Measurements from ENCODE around the gene VAMP1. TPM values are rescaled to one million over a fixed set of nuclear protein-coding genes. Genes with fewer than 3 reads are reported as not detected.

Gene VAMP1
- total and polyA plus RNA-seq, 2 of the 4 experiments (the other 2 are of a cell fraction): 7.2 to 21.9 TPM

DNA sequence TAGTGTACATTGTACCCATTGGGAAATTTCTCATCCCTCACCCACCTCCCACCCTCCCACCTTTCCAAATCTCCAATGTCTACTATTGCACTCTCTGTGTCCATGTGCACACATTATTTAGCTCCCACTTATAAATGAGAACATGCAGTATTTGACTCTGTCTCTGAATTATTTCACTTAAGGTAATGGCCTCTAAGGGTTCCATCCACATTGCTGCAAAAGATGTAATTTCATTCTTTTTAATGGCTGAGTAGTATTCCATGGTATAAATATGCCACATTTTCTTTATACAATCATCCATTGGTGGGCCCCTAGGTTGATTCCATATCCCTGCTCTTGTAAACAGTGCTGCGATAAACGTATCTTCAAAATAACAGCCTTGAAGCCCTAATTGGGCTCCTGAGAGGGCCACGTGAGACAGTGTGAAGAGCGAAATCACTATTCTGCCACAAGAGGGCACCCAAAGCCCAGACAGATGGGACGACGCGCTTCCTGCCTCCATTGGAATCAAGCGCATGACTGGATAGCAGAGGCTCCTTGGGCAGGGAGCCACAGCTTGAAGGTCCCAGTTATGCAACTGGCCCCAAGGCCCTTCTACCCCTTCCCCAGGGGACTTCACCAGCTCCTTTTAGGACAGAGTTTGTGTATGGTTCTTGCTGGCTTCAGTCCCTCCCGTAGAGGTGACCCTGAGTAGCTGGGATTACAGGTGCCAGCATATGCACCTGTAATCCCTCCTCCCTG is 47.0 kb downstream of the VAMP1 start:
- H3K4ac ChIP-seq (ENCODE audit: low read depth, low read length): no peak overlapping the region
- no peak overlapping the region for H2BK15ac ChIP-seq (ENCODE audit: low read depth, low read length)
- H3K79me1 ChIP-seq (ENCODE audit: low read depth in 1 of 2, low read length in 2 of 2): no peaks in the 10 kb centered on the region
- no peak overlapping the region for H2BK20ac ChIP-seq (ENCODE audit: low read depth, low read length)
- intact Hi-C loops (cut with micrococcal nuclease): loop anchor here (1.0 to 2.0 kb wide), 6 partner anchors 42 to 133 kb away; partner anchors contain the start of genes GAPDH and IFFO1
- H3K4me2 ChIP-seq (ENCODE audit: low read depth, low read length): no peak overlapping the region
- no peak overlapping the region for H3K56ac ChIP-seq (ENCODE audit: extremely low read depth, insufficient read depth, low read length)
- no peak overlapping the region for H3K27ac ChIP-seq (ENCODE audit: insufficient read depth, low read length)
- no TSS peak for BruUV-seq (replicated peaks)
- no peak overlapping the region for H4K91ac ChIP-seq (ENCODE audit: insufficient read depth, low read depth, low read length)
- H3K14ac ChIP-seq (replicated peaks; ENCODE audit: low read depth, low read length): no peak overlapping the region
- no peaks in the 10 kb centered on the region for H3K27me3 ChIP-seq (ENCODE audit: control insufficient read depth, insufficient read depth, low read length)
- no peak overlapping the region for H3K4me3 ChIP-seq (ENCODE audit: insufficient read depth, low read depth, low read length)
- no peak overlapping the region for H3K9ac ChIP-seq (ENCODE audit: low read depth, low read length)
- peak overlapping the region; percentile 16 for H2AFZ ChIP-seq (replicated peaks; ENCODE audit: low read length, poor library complexity)
- peak; percentile 99 for ATAC-seq (ENCODE audit: low read depth)
- H4K5ac ChIP-seq (ENCODE audit: low read depth, low read length): no peak overlapping the region
- dilution Hi-C loops (cut with HindIII; ENCODE audit: low sequenced_read_pairs, unreplicated experiment): no loop called here
- 0 out of 4 replicates have a peak overlapping the region, but pooled peaks of 1 of the 2 experiments have one; percentile 3 for H4K8ac ChIP-seq (ENCODE audit: low read depth in 2 of 2, low read length in 2 of 2)
- H3K18ac ChIP-seq (ENCODE audit: low read depth, low read length): no peak overlapping the region
- no peaks in the 10 kb centered on the region for H3K4me1 ChIP-seq (ENCODE audit: control insufficient read depth, insufficient read depth, low read length)
- H2BK120ac ChIP-seq (ENCODE audit: low read depth, low read length): no peak overlapping the region
- no peak overlapping the region for H3K23ac ChIP-seq (ENCODE audit: low read depth, low read length)
- no peak overlapping the region for H2BK5ac ChIP-seq (ENCODE audit: low read depth, low read length, poor library complexity, severe bottlenecking)
- TF ChIP-seq RAD21 (IDR thresholded peaks at IDR 0.05; ENCODE audit: low read length) (peak; percentile 97), MAZ (IDR thresholded peaks at IDR 0.05; ENCODE audit: borderline replicate concordance, low read depth, low read length) (peak; percentile 28; the same call in 1 of the 2 replicates), RFX5 (IDR thresholded peaks at IDR 0.05; ENCODE audit: low read depth, low read length) (no peak), CEBPB (IDR thresholded peaks at IDR 0.05; ENCODE audit: low read depth, low read length) (peak; percentile 75), MAFK (IDR thresholded peaks at IDR 0.05; ENCODE audit: low read depth, low read length) (no peak), FOS (IDR thresholded peaks at IDR 0.05; ENCODE audit: low read depth, low read length) (no peak), CHD1 (IDR thresholded peaks at IDR 0.05; ENCODE audit: low read depth, low read length) (no peak), SMC3 (IDR thresholded peaks at IDR 0.05; ENCODE audit: low read depth, low read length) (peak; percentile 94), BHLHE40 (IDR thresholded peaks at IDR 0.05; ENCODE audit: low read depth, low read length) (peak; percentile 91), MXI1 (IDR thresholded peaks at IDR 0.05; ENCODE audit: borderline replicate concordance, low read depth, low read length) (peak; percentile 56; the same call in 1 of the 2 replicates), POLR2A (IDR thresholded peaks at IDR 0.05; ENCODE audit: low read depth, low read length) (peak; percentile 54; the same call in 1 of the 2 replicates)
- TF ChIP-seq, protein P1, sequence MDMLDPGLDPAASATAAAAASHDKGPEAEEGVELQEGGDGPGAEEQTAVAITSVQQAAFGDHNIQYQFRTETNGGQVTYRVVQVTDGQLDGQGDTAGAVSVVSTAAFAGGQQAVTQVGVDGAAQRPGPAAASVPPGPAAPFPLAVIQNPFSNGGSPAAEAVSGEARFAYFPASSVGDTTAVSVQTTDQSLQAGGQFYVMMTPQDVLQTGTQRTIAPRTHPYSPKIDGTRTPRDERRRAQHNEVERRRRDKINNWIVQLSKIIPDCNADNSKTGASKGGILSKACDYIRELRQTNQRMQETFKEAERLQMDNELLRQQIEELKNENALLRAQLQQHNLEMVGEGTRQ (IDR thresholded peaks at IDR 0.05; ENCODE audit: low read depth, low read length): peak; percentile 87
- TF ChIP-seq, protein P2, sequence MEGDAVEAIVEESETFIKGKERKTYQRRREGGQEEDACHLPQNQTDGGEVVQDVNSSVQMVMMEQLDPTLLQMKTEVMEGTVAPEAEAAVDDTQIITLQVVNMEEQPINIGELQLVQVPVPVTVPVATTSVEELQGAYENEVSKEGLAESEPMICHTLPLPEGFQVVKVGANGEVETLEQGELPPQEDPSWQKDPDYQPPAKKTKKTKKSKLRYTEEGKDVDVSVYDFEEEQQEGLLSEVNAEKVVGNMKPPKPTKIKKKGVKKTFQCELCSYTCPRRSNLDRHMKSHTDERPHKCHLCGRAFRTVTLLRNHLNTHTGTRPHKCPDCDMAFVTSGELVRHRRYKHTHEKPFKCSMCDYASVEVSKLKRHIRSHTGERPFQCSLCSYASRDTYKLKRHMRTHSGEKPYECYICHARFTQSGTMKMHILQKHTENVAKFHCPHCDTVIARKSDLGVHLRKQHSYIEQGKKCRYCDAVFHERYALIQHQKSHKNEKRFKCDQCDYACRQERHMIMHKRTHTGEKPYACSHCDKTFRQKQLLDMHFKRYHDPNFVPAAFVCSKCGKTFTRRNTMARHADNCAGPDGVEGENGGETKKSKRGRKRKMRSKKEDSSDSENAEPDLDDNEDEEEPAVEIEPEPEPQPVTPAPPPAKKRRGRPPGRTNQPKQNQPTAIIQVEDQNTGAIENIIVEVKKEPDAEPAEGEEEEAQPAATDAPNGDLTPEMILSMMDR (conservative IDR thresholded peaks at IDR 0.05; ENCODE audit: low read depth, low read length): peak; percentile 96
- TF ChIP-seq, protein P3, sequence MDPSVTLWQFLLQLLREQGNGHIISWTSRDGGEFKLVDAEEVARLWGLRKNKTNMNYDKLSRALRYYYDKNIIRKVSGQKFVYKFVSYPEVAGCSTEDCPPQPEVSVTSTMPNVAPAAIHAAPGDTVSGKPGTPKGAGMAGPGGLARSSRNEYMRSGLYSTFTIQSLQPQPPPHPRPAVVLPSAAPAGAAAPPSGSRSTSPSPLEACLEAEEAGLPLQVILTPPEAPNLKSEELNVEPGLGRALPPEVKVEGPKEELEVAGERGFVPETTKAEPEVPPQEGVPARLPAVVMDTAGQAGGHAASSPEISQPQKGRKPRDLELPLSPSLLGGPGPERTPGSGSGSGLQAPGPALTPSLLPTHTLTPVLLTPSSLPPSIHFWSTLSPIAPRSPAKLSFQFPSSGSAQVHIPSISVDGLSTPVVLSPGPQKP (IDR thresholded peaks at IDR 0.05; ENCODE audit: borderline replicate concordance, low read depth, low read length): no peak
- in situ Hi-C loops (cut with MboI; ENCODE audit: low sequenced_read_pairs): loop anchor here (5.0 kb wide), 2 partner anchors 39 to 119 kb away; no protein-coding TSS in a partner anchor
- peaks cover 7% of the 10 kb centered on the region; the same call in 1 of the 2 replicates for H3K9me1 ChIP-seq (ENCODE audit: insufficient read depth, low read length)
- no peaks in the 10 kb centered on the region for H3K36me3 ChIP-seq (ENCODE audit: control insufficient read depth, insufficient read depth, low read length)
- 7% methylated on average over 5 of the region's 9 CpGs; no CpG with 5 or more reads in 1 of the 2 experiments for whole genome bisulfite sequencing, 2 experiments (ENCODE audit: extremely low coverage in 2 of 2, insufficient read length in 1 of 2)
- H4K20me1 ChIP-seq (ENCODE audit: insufficient read depth, low read length): no peaks in the 10 kb centered on the region
- ChIA-PET POLR2A (ENCODE audit: unreplicated experiment) (interaction anchor here (0.6 kb wide), 1 partner anchor 160 kb away, joined by 3 read pairs; no protein-coding TSS in a partner anchor), CTCF (interaction anchor here (0.6 to 1.4 kb wide), 6 partner anchors 42 to 385 kb away, joined by 3 to 8 read pairs (median 3); no protein-coding TSS in a partner anchor)
- H2AK5ac ChIP-seq (ENCODE audit: low read depth, low read length): no peak overlapping the region
- H2AK9ac ChIP-seq (replicated peaks; ENCODE audit: low read depth, low read length, poor library complexity): peak overlapping the region; percentile 1
- DNase-seq: peak; percentile 90
- H3K9me3 ChIP-seq (ENCODE audit: control insufficient read depth, insufficient read depth, low read length): no peaks in the 10 kb centered on the region
